Measurements from ENCODE around the gene GABRG3.

The GABRG3 gene

DNA sequence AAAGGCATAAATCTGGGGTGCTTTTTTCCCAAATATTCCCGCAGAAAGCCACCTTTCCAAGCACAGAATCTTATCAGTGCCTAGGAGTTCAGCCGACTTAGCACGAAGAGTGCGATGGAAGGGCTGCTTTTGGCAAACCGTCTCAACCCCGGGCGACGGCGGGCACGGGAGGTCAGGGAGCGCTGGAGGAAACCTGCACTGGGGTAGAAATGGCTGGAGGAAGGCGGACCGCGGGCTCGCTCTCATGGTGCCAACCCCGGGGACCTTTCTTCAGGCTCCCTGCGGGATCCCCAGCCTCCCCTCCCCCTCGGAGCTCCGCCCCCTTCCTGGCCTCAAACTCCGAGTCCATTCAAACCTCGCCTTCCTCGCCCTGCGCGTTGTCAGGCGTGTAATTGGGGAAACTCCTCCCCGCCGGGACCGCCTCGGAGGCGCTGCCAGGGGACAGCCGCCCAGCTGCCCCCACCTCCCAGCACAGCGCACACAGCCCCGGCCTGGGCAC, at the start of gene GABRG3:
Gene GABRG3, plus strand, starts transcription at position 470 of the 499 bp plus-strand sequence.
- no peak for DNase-seq

- DNase-seq = no peak
Measured at GRCh38 chr15:26921433-26921832, 49.5 kb upstream of the GABRG3 start.

GRCh38 chr15:26926081-26926480, 44.9 kb upstream of the GABRG3 start:
- DNase-seq = no peak

DNA sequence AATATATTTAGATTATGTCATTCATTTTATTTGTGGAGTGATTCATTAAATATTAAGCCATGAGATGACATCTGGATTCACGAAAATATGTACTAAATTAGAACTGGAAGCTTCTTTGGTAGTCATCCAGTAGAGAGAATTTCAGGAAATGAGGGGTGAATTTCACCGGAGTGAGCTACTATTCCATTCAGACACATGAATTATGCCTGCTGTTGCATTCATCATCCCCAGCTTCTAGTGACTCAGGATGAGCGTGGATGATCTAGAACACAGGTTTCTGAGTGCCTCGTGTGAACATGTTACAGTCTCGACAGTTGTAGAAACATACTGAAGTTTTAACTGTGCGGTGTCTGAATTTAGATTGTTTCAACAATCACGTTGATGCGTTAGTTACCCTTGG, 42.9 kb upstream of the GABRG3 start:
- DNase-seq = no peak

DNA sequence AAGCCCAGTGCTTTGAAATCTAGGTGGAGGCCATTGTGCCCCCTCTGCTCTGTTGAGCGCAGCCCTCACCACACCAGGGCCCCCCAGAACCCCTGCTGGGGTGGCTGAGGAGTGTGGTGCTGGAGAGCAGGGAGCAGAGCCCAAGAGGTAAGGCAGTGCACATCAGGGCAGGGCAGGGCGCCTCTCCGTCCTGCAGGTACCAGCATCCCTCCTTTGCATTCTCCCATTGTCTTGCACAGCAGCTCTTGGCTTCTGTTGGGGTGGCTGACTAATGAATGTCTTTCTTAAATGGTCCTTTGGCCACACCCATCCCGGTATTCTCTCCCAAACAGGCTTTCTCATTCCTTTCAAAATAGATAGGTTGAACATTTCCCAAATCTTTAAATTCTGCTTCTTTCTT, 41.4 kb upstream of the GABRG3 start:
- DNase-seq = no peak

GRCh38 chr15:26934848-26935247, 36.1 kb upstream of the GABRG3 start:
- no peak for DNase-seq

GRCh38 chr15:26935322-26935721, 35.7 kb upstream of the GABRG3 start:
- DNase-seq = no peak

DNA sequence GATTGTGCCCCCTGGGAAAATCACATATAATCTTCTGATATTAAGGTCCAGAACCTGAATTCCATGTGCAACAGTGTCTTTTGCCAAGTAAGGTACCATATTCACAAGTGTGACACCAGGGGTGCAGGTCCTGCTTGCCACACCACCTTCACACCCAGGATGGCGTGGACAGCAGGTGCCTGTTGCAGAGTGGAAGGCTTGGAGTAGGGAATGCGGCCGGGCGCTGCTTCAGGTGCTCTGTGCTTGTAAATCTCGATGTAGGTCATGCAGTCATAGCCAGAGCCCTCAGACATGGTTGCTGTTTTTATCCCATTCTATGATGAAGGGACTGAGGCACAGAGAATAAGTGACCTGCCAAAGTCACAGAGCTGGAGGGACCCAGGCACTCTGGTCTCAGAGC, 34.5 kb upstream of the GABRG3 start:
- no peak for DNase-seq

DNA sequence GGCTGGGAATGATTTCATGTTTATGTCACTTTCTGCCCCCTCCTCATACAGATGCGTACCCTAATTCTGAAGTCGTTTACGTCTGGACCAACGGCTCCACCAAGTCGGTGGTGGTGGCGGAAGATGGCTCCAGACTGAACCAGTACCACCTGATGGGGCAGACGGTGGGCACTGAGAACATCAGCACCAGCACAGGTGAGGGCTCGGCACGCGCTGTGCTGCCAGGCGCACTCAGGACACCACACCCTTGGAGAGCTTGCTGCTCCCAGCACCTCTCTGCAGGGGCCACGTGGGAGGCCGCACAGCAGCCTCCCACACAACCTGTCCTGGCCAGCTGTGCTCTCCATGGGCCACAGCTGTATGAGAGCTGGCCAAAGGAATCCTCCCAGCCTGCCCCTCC, 33.8 kb upstream of the GABRG3 start:
- DNase-seq = no peak

DNA sequence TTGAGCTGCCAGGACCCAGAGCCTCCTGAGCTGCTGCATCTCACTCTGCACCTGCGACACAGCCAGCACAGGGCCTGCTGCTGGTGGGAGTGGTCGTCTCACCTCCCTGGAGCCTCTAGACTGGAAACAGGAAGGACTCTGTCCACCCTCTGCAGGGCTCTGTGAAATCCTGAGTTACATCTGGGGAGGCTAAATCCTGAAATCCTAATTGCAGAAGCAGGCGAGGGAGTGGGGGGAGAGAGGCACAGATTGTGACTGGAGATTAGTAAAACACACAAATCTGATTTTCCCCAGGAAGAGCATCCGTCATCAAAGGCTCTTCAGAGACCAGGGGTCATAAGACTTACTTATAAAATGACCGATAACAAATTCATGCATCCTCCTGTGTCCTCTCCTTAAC, 31.6 kb upstream of the GABRG3 start:
- DNase-seq = no peak

- no peak for DNase-seq
Measured at GRCh38 chr15:26941489-26941888, 29.5 kb upstream of the GABRG3 start.

GRCh38 chr15:26943866-26944265, 27.1 kb upstream of the GABRG3 start:
- no peak for DNase-seq

DNA sequence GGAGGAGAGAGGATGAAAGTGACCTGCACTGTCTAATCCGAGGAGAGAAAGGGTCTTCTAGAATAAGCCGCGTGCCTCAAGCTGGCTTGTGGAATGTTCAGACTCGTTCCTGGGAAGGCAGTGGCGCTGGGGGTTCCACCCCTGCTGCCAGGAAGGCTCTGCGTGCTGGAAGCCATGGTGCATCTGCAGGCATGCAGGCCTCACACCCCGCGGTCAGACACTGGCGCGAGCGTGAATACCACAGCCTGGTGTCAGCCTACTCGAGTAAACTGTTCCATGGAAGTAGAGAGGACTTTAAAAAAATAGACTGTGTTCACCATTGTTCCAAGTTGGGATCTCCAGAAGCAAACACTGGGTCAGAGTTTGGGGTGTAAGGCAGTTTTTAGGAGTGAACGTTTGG, 25.9 kb upstream of the GABRG3 start:
- no peak for DNase-seq

DNA sequence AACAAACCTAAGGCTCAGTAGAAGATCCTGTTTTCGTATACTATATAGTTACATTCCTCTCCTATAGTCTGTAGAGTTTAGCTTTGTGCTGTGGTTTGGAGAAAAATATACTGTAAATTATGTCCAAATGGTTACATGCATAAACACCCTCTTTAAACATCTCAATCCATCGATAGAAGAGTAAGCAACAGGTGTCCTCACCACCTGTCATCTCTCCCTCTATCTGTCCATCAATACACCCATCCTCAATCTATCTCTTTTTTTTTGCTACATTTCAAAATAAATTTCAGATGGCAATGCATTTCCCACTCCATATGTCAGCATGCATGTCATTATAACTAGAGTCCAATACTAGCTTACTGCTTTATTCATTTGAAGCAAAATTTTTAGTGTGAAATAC, 21.0 kb upstream of the GABRG3 start:
- no peak for DNase-seq

- DNase-seq = no peak
Measured at GRCh38 chr15:26954403-26954802, 16.6 kb upstream of the GABRG3 start.

GRCh38 chr15:26967719-26968269, 3.2 kb upstream of the GABRG3 start:
- no peak for DNase-seq

DNA sequence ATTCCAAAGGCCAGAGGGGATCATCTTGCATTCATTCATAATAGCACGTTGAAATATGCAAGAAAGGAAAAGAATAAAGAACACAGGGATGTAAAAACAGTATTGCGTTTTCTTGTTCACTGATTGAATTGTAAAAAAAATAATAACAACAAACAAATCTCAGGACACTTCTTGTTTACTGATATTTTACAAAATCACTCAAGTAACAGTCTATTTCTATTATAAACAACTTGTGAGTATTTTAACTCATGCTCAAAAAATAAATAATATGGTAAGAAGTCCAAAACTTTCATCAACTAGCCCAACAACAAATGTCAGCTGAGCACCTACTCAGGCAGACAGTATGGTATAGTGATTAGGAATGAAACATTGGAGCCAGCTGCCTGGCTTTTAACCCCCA, 2.2 kb upstream of the GABRG3 start:
- no peak for DNase-seq

GRCh38 chr15:26971271-26972018, 464 bp downstream of the GABRG3 start:
- DNase-seq = no peak

- DNase-seq = no peak
Measured at GRCh38 chr15:26972636-26973035, 1.7 kb downstream of the GABRG3 start.

DNA sequence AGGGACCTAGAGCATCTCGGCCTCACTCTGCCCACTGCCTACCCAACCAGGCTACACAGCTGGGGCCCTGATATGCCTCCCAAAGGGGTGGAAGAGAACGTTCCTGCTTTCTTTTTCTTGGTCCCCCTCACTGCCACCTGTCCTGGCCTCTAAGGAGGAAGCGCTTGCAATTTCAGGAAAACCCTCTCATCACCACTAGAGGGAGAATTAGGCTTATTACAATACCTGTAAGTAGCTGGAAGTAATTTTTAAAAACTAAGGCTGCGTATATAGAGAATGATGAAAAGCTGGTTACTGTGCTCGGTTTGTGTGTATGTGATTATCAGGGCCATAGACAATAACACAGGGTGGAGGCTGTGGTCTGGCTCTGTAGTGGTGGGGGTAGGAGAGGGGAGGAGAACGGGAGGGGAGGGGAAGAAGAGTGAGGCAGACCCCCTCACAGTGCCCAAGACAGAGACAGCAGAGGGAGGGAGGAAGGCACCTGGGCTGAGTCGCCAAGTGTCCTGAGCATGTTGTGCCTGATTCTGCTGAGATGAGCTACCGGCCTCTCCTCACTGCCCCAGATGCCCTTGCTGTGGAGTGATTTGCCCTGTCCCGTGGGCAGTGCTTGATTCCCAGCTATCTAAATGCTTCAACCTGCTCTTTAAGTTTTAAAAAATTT, 3.3 kb downstream of the GABRG3 start:
- DNase-seq = no peak

GRCh38 chr15:26981492-26981891, 10.5 kb downstream of the GABRG3 start:
- no peak for DNase-seq

GRCh38 chr15:26983822-26984221, 12.8 kb downstream of the GABRG3 start:
- no peak for DNase-seq

GRCh38 chr15:26985050-26985449, 14.1 kb downstream of the GABRG3 start:
- no peak for DNase-seq

- DNase-seq = no peak
Measured at GRCh38 chr15:26996250-26996649, 25.3 kb downstream of the GABRG3 start.
